Keratinocyte (primary cell): Measurements from ENCODE around the gene HMX3. TPM values are rescaled to one million over a fixed set of nuclear protein-coding genes. Genes with fewer than 3 reads are reported as not detected.
A peak's percentile ranks its signal among the peaks of the same experiment; 100 is the strongest.

Experiments
- DNase-seq: peaks from one replicate; pipeline ENCODE4 v3.0.0-alpha.2; 2011; ENCODE audit warnings: low read depth, missing footprints, low spot score
- FAIRE-seq: peaks from 2 replicates; lab custom pipeline; 2011; peaks lifted over from hg19 to GRCh38; lab: Jason Lieb, UNC
- H2AFZ ChIP-seq: 2 replicates; pipeline ENCODE4 v1.6.0; 2012; ENCODE audit warnings: low read length, control low read depth, inconsistent platforms; ENCODE audit not compliant: control insufficient read depth
- H3K27ac ChIP-seq: 2 replicates; pipeline ENCODE4 v1.5.1; 2011; ENCODE audit warnings: low read length; ENCODE audit not compliant: control insufficient read depth, insufficient read depth
- H3K27me3 ChIP-seq: 3 replicates; pipeline ENCODE4 v1.6.0; 2011; ENCODE audit warnings: low read length; ENCODE audit not compliant: control insufficient read depth, insufficient read depth; ENCODE audit errors: extremely low read depth
- H3K36me3 ChIP-seq, 2 experiments: 2 replicates in 1 of 2; 3 replicates in 1 of 2; pipeline ENCODE4 v1.5.1; 2011; ENCODE audit warnings: low read length in 2 of 2, mild to moderate bottlenecking in 1 of 2; ENCODE audit not compliant: control insufficient read depth in 2 of 2, insufficient read depth in 2 of 2; ENCODE audit errors: extremely low read depth in 1 of 2
- H3K4me1 ChIP-seq: 3 replicates; pipeline ENCODE4 v1.5.1; 2011; ENCODE audit warnings: low read length; ENCODE audit not compliant: control insufficient read depth, insufficient read depth; ENCODE audit errors: extremely low read depth
- H3K4me2 ChIP-seq: 3 replicates; pipeline ENCODE4 v1.6.0; 2011; ENCODE audit warnings: low read depth, low read length; ENCODE audit not compliant: control insufficient read depth, insufficient read depth; ENCODE audit errors: extremely low read depth
- H3K4me3 ChIP-seq, 3 experiments: fragments of 200-600 bp in 1 of 3; sonication (generic) in 1 of 3; 2 replicates in 2 of 3; 3 replicates in 1 of 3; pipeline ENCODE4 v1.5.1; 2011 to 2016; ENCODE audit warnings: low read length in 3 of 3, mild to moderate bottlenecking in 3 of 3, control low read depth in 2 of 3, inconsistent platforms in 1 of 3, low read depth in 1 of 3, mixed read lengths in 1 of 3, mixed run types in 1 of 3, moderate library complexity in 1 of 3; ENCODE audit not compliant: control insufficient read depth in 2 of 3, insufficient read depth in 2 of 3; ENCODE audit errors: extremely low read depth in 1 of 3
- H3K79me2 ChIP-seq: 2 replicates; pipeline ENCODE4 v1.6.0; 2012; ENCODE audit warnings: low read length; ENCODE audit not compliant: control insufficient read depth, insufficient read depth
- H3K9ac ChIP-seq: 3 replicates; pipeline ENCODE4 v1.6.0; 2011; ENCODE audit warnings: low read length; ENCODE audit not compliant: control insufficient read depth, insufficient read depth; ENCODE audit errors: extremely low read depth
- H3K9me1 ChIP-seq: 3 replicates; pipeline ENCODE4 v1.6.0; 2011; ENCODE audit warnings: low read length; ENCODE audit not compliant: control insufficient read depth, insufficient read depth; ENCODE audit errors: extremely low read depth
- H3K9me3 ChIP-seq: 2 replicates; pipeline ENCODE4 v1.5.1; 2012; ENCODE audit warnings: low read depth, low read length; ENCODE audit not compliant: control insufficient read depth
- H4K20me1 ChIP-seq: 3 replicates; pipeline ENCODE4 v1.6.0; 2011; ENCODE audit warnings: low read length; ENCODE audit not compliant: control insufficient read depth, insufficient read depth; ENCODE audit errors: extremely low read depth
- CTCF ChIP-seq, 3 experiments: IDR thresholded peaks in 1 of 3; conservative IDR thresholded peaks in 1 of 3; optimal IDR thresholded peaks in 1 of 3; 2 replicates in 2 of 3; 3 replicates in 1 of 3; pipeline versions ENCODE3 to v1.5.1; 2011; ENCODE audit warnings: low read length in 3 of 3, mild to moderate bottlenecking in 3 of 3, moderate library complexity in 2 of 3, control low read depth in 1 of 3, inconsistent platforms in 1 of 3; ENCODE audit not compliant: insufficient read depth in 2 of 3; ENCODE audit errors: extremely low read depth in 1 of 3
- EZH2 ChIP-seq: IDR thresholded peaks from one replicate; pipeline ENCODE4 v1.6.1; 2012; ENCODE audit warnings: inconsistent platforms, mild to moderate bottlenecking, low read length, moderate library complexity
- dilution Hi-C: fragments of 300-500 bp; cut with MboI; formaldehyde crosslinking; loops from one replicate; pipeline ENCODE4 v1.7.0; 2020; ENCODE audit warnings: low sequenced_read_pairs; ENCODE audit not compliant: extremely low pct_ligation_motif_present
- polyA plus RNA-seq, 5 experiments: library from polyadenylated mRNA; depleted of rRNA in 3 of 5; stranded (reverse) in 3 of 5; stranded (forward) in 1 of 5; unstranded in 1 of 5; fragments of >200 nt; gene quantifications; 1 replicate in 1 of 5; 2 replicates in 3 of 5; 3 replicates in 1 of 5; pipeline versions ENCODE4 v1.2.1 to v1.2.3, GENCODE V29; 2011 to 2012; ENCODE audit warnings: missing spikeins in 2 of 5, low read depth in 1 of 5, low replicate concordance in 1 of 5

Gene HMX3
- polyA plus RNA-seq, 1 donor (not counting 4 experiments of a cell fraction or from before 2014, with no cell fraction given): not detected

DNA sequence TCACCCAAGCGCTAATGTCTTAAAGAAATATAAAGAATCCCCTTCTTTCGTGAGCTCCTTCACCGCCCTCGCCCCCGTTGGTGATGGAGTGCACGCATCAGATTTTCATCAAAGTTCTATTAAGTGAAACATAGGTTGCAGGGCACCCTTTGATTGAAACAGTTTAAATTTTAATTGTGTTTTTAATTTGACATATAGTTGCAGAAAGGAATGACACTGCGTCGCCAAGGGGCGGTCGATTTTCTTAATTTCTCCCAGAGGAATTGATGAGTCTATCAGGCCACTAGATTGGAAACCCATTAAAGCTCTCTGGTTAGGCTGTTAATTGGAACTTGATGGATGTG lies 8.0 kb downstream of the HMX3 start:
- Histone ChIP-seq H3K4me1 (peaks cover 4% of the 10 kb centered on the region), H3K4me2 (no peak overlapping the region), H3K9ac (no peak overlapping the region), H3K27ac (no peak overlapping the region), H3K4me3 (no peak overlapping the region), H3K27me3 (peaks cover 100% of the 10 kb centered on the region), H3K9me3 (no peaks in the 10 kb centered on the region), H2AFZ (no peak overlapping the region), H3K36me3 (no peaks in the 10 kb centered on the region), H3K9me1 (no peaks in the 10 kb centered on the region), H3K79me2 (no peaks in the 10 kb centered on the region), H4K20me1 (peaks cover 7% of the 10 kb centered on the region)
- DNase-seq: no peak
- TF ChIP-seq EZH2 (no peak), CTCF (optimal IDR thresholded peaks at IDR 0.05 in 1 of 3, IDR thresholded peaks at IDR 0.05 in 1 of 3, conservative IDR thresholded peaks at IDR 0.05 in 1 of 3; ENCODE audit: extremely low read depth in 1 of 3, insufficient read depth in 2 of 3, low read length in 3 of 3) (no peak)
- dilution Hi-C loops: no loop called here
- FAIRE-seq: no peak

GRCh38 chr10:123144697-123145541 lies 9.1 kb downstream of the HMX3 start:
- Histone ChIP-seq H3K9me3 (no peaks in the 10 kb centered on the region), H3K27me3 (peaks cover 100% of the 10 kb centered on the region), H3K4me2 (no peak overlapping the region), H3K36me3 (no peaks in the 10 kb centered on the region), H3K79me2 (no peaks in the 10 kb centered on the region), H3K9ac (no peak overlapping the region), H4K20me1 (peaks cover 7% of the 10 kb centered on the region), H3K9me1 (no peaks in the 10 kb centered on the region), H3K4me1 (peaks cover under 1% of the 10 kb centered on the region), H2AFZ (no peak overlapping the region), H3K4me3 (no peak overlapping the region), H3K27ac (no peak overlapping the region)
- TF ChIP-seq EZH2 (peak; percentile 90), CTCF (optimal IDR thresholded peaks at IDR 0.05 in 1 of 3, IDR thresholded peaks at IDR 0.05 in 1 of 3, conservative IDR thresholded peaks at IDR 0.05 in 1 of 3; ENCODE audit: extremely low read depth in 1 of 3, insufficient read depth in 2 of 3, low read length in 3 of 3) (peak in 2 of 3 experiments; percentile 26 to 46)
- FAIRE-seq (no peak), DNase-seq (no peak)
- dilution Hi-C loops: no loop called here
